ENCODE data around the gene MAGEA4. TPM values are rescaled to one million over a fixed set of nuclear protein-coding genes. Genes with fewer than 3 reads are reported as not detected.

The MAGEA4 gene
- not detected in 2 replicates for total RNA-seq

GRCh38 chrX:151912780-151913179 lies at the start of gene MAGEA4:
TSS of gene MAGEA4 (plus strand) at chrX:151912889. CDS start at chrX:151923665, 10,776 bp downstream.

Other genes starting within 250 kb of the MAGEA4 start
- not detected in 2 replicates for gene PRRG3, start 217.4 kb upstream of the MAGEA4 start, total RNA-seq
- gene FATE1, start 196.9 kb upstream of the MAGEA4 start, total RNA-seq = not detected in 2 replicates
- gene CNGA2, start 178.1 kb upstream of the MAGEA4 start, total RNA-seq = not detected in 2 replicates
- 28.9 and 36.3 TPM in 2 replicates for gene GABRE, start 61.8 kb downstream of the MAGEA4 start, total RNA-seq
- not detected in 2 replicates for gene MAGEA10, start 225.7 kb downstream of the MAGEA4 start, total RNA-seq

Data from vein endothelial cell (primary cell).